CD4-positive, alpha-beta T cell treated with Interleukin-6 at 100 ng/mL for 8 hours (primary cell): Measurements from ENCODE around the gene RAB20.
"Not testable (repeated sequence)": the region's sequence is repeated elsewhere in the genome, so short reads cannot be mapped to it uniquely, and the experiment has no call there.

ENCODE experiments used
- DNase-seq: peaks from one replicate; pipeline ENCODE4 v3.0.0-alpha.2; 2020; ENCODE audit warnings: mixed read lengths, low spot score

RAB20 gene

GRCh38 chr13:110554946-110555345, 6.6 kb downstream of the RAB20 start:
- no peak for DNase-seq

DNA sequence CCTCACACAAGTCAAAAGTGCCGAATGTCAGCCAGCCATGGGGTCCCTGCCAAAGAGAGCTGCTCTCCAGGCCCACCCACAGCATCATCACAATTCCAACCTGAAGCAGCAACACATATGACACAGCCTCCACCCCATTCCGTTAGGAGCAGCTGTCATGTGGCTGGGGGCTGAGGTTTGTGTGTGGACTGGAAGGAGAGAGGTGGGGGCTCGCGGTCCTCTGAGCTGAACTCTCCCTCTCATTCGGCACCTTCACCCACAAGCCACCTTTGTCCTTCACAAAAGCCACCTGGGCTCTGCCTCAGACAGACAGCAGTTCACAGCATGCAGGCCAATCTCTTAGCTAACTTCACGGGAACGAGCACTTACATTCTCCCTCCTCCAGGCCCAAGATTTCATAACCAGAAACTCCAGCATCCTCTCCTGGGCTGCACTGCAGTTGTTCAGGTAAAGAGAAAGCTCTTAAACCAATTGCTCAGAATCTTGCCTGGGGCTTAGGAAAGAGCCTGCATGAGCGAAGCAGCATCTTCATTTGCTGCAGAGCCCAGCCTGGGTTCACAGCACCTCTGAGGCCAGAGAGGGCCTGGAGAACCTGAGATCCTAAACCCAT, 7.2 kb downstream of the RAB20 start:
- DNase-seq = no peak

DNA sequence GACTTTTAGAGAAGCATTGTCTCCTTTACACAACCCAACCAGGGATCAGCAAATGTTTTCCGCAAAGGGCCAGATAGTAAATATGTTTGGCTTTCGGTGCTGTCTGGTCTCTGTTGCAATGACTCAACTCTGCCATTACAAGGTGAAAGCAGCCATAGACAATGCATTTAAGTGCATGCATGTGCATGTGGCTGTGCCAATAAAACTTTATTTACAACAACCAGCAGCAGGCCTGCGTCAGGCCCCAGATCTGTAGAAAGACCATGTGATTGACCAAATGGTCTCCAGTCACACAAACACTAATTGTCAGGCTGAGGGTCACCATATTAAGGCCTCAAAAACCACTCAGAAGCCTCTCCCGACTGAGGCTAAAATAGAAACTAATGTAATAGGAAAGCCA, 8.1 kb downstream of the RAB20 start:
- DNase-seq = no peak

- no peak for DNase-seq
Observed at GRCh38 chr13:110552767-110553166, 8.8 kb downstream of the RAB20 start.

GRCh38 chr13:110551284-110551683, 10.2 kb downstream of the RAB20 start:
- DNase-seq = no peak

DNA sequence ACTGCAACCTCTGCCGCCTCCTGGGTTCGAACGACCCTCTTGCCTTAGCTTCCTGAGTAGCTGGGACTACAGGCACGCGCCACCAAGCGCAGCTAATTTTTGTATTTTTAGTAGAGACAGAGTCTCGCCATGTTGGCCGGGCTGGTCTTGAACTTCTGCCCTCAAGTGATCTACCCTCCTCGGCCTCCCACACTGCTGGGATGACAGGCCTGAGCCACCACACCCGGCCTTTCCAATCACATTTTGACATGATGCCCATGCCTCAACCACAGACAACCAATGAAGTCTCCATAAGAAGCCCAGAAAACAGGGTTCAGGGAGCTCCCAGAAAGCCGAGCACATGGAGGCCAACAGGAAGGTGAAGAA, 11.7 kb downstream of the RAB20 start:
- DNase-seq = no peak

- DNase-seq = no peak
Observed at GRCh38 chr13:110548891-110549794, 12.4 kb downstream of the RAB20 start.

GRCh38 chr13:110546926-110547325, 14.6 kb downstream of the RAB20 start:
- no peak for DNase-seq

DNA sequence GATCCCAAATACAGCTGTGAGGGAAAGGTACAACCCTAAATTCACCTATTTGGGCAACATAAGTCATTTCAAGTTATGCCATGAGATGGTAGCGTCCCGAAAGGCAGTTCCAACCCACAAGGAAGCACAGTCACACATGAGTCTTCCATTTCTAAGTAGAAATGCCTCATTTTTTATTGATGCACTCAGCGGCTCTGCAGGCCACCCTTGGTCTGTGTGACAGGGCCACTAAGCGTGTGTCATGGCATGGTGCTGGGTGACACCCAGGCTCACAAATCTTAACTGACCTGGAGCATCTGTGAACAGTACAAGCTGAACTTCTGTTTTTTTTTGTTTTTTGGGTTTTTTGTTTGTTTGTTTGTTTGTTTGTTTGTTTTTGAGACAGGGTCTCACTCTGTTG, 15.1 kb downstream of the RAB20 start:
- no peak for DNase-seq

DNA sequence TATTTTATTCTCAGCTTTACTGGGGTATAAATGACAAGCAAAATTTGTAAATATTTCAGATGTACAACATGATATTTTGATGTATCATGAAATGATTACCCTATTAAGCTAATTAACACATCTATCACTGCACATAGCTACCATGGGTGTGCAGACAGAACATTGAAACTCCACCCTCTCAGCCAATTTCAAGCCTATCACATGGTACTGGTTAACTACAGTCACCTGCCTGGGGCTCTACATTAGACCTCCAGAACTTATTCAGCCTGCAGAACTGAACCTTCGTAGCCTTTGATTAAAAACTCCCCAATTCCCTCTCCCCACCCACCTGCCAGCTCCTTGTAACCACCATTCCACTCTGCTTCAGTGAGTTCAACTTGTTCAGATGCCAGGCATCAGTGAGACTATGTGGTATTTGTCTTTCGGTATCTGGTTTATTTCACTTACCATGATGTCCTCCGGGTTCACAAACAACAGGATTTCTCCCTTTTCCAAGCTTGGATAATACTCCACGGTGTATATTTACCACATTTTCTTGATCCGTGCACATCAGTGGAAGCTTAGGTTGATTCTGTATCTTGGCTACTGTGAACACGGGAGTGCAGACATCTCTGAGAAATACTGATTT, 19.2 kb downstream of the RAB20 start:
- no peak for DNase-seq

DNA sequence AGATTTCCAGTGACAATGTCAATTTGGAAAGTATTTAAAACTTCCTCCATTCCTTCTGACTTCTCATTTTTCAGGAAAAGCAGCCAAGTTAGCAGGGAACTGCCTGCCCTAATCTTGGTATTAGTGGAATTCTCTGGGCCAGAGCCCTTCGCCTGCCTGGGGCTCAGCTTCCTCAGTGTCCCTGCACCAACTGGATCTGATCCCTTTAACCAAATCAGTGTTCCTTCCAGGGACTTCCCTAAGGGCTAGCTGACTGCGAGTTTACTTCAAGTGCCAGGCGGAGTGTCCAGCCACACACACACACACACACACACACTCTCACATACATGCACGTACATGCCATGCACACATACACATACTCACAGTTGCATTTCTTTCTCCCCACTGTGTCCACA, 20.0 kb downstream of the RAB20 start:
- DNase-seq = no peak

- no peak for DNase-seq
Observed at GRCh38 chr13:110540871-110541525, 20.5 kb downstream of the RAB20 start.

DNA sequence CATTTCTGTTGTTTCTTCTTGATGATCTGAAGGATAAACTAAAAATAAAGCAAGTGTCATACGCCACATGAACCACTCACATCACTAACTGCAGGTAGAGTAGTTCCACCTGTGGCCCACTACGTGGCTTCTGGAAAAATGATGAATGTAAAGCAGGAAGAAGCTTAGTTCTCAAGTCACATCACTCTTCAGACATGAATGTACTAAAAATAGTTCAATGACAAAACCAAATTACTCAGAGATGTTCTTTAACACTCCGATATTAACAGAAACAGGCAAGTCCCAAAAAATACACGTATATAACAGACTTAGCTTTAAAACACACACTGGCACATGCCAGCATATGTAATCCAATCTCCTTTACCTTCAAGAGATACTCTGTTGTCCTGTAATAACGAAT, 21.6 kb downstream of the RAB20 start:
- DNase-seq = no peak

DNA sequence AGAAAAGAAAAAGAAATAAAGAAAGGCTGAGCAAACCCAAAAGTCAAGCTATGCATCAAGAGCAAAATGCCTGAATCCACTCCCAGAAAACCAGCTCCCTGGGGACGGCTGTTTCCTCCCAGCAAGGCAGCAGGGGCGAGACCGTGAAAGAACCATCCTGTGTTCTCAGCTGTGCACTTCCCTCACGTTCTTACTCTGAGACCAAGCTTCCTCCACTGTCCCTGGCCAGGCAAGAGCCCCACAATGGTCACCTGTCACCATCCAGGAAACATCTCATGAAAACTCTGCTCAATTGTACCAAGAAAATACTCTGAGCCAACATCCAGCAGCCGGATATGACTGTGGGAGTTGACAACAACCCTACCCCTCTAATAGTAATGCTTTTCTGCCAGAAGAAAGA, 22.9 kb downstream of the RAB20 start:
- no peak for DNase-seq

DNA sequence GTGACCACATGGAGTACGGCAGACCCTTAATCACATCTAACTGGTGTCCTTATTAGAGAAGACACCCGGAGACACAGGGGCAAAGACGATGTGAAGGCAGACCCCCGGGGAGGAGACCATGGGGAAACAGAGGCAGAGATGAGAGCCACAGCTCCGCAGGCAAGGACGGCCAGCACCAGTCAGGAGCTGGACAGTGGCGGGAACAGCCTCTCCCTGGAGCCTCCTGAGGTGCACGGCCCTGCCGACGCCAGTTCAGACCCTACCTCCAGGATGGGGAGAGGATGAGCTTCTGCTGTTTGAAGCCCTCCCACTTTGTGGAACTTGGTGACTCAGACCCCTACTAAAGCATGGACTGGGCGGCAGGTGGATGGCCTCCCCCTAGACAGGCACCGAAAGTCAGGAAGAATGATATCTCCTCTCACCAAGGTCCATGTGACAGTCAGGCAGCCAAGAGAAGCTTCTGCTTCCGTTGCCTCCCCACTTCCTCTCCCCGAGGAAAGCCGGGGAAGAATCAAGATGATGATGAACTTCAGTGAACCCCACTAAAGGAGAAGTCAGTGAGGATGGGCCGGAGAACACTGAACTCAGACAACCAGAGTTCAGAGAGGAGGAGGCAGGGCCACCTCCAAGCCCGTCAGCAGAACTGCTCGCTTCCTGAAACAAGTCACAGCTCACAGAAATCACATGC, 25.4 kb downstream of the RAB20 start:
- DNase-seq = no peak

GRCh38 chr13:110535526-110535925, 26.0 kb downstream of the RAB20 start:
- DNase-seq = no peak

- DNase-seq = no peak
Observed at GRCh38 chr13:110533771-110534670, 27.5 kb downstream of the RAB20 start.

DNA sequence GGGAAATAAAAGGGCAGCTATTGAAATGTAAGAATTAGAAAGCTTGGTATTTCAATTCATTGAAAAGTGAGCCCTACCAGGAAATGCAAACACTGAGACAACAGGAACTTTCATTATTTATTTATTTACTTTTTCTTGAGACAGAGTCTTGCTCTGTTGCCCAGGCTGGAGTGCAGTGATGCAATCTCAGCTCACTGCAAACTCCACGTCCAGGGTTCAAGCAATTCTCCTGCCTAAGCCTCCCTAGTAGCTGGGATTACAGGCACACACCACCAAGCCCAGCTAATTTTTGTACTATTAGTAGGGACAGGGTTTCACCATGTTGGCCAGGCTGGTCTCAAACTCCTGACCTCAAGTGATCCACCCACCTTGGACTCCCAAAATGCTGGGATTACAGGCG, 29.3 kb downstream of the RAB20 start:
- not testable (repeated sequence) for DNase-seq

DNA sequence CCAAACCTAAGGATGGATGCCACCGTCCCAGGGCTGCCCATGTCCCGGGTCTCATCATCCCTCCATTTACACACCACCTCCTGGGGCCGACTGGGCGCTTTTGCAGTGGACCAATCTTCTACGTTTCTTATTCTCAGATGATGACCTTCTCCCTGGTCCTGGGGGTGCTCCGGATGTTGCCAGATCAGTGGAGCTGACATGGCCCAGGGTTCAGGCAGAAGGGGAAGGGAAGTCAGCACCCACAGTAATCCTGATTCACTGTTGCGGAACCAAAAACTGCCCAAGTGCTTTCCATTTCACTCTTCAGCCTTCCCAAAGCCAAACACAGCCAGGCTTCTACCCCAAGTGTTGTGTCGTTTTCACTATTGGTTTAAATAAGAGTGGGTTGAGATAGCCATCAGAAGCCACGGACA, 29.8 kb downstream of the RAB20 start:
- DNase-seq = no peak

GRCh38 chr13:110531100-110531499, 30.4 kb downstream of the RAB20 start:
- no peak for DNase-seq
